ENCODE data around the gene ANKRD23. TPM values are rescaled to one million over a fixed set of nuclear protein-coding genes. Genes with fewer than 3 reads are reported as not detected.

Gene ANKRD23
- total and polyA plus RNA-seq, 8 donors, result 3.0 to 10.5 (median 5.7) TPM

GRCh38 chr2:96872591-96873349 is 28.9 kb upstream of the ANKRD23 start:
- Histone ChIP-seq H3K9me3 (no peaks in the 10 kb centered on the region), H3K4me1 (peaks cover 11 to 58% of the 10 kb centered on the region in 2 donors), H3K4me3 (no peak overlapping the region), H3K27me3 (peaks cover 0 to 80% of the 10 kb centered on the region in 2 donors), H3K27ac (peak overlapping the region in 1 of 2 donors; percentile 55), H3K36me3 (no peaks in the 10 kb centered on the region)
- intact Hi-C loops (cut with DNase I), result no loop called here
- peak in 1 of 4 donors; percentile 26 for DNase-seq
- no peak for ATAC-seq
- TF ChIP-seq CTCF (IDR thresholded peaks at IDR 0.05), result no peak

GRCh38 chr2:96870626-96871255 is 26.9 kb upstream of the ANKRD23 start:
- Histone ChIP-seq H3K4me1 (peaks cover 19 to 78% of the 10 kb centered on the region in 2 donors), H3K27me3 (peaks cover 0 to 93% of the 10 kb centered on the region in 2 donors), H3K4me3 (peak overlapping the region; percentile 88 to 96), H3K36me3 (peaks cover 0 to 2% of the 10 kb centered on the region in 2 donors), H3K9me3 (no peaks in the 10 kb centered on the region), H3K27ac (peak overlapping the region; percentile 89 to 95)
- ATAC-seq (peak; percentile 43), DNase-seq (peak in 1 of 4 donors; percentile 81)
- intact Hi-C loops (cut with DNase I), result no loop called here
- no peak for TF ChIP-seq CTCF (IDR thresholded peaks at IDR 0.05)

- TF ChIP-seq CTCF (IDR thresholded peaks at IDR 0.05), result no peak
Measured at GRCh38 chr2:96869822-96870625, 26.2 kb upstream of the ANKRD23 start, which contains the start of gene SEMA4C. SEMA4C (minus strand) TSS chr2:96870080; CDS start chr2:96867886, 2,194 bp downstream.

GRCh38 chr2:96869281-96869821 is 25.5 kb upstream of the ANKRD23 start:
- peaks cover 0 to 16% of the 10 kb centered on the region in 2 donors for H3K36me3 ChIP-seq
- peak overlapping the region; percentile 89 to 95 for H3K27ac ChIP-seq
- H3K4me3 ChIP-seq, result peak overlapping the region; percentile 88 to 96
- peak; percentile 52 for ATAC-seq
- peak; percentile 76 to 90 (median 82) for DNase-seq
- peaks cover 0 to 83% of the 10 kb centered on the region in 2 donors for H3K27me3 ChIP-seq
- intact Hi-C loops (cut with DNase I), result no loop called here
- H3K9me3 ChIP-seq, result no peaks in the 10 kb centered on the region
- H3K4me1 ChIP-seq, result peaks cover 19 to 73% of the 10 kb centered on the region in 2 donors
- TF ChIP-seq CTCF (IDR thresholded peaks at IDR 0.05), result peak in 1 of 2 donors; percentile 1

More at GRCh38 chr2:96869822-96870625, 26.2 kb upstream of the ANKRD23 start, which contains the start of gene SEMA4C:
- H3K4me3 ChIP-seq, result peak within 1 kb of the TSS; percentile 88 to 96
- peak in 2 of 4 donors; percentile 71 to 86 for DNase-seq
- no peaks in the 10 kb centered on the region for H3K9me3 ChIP-seq
- peaks cover 19 to 76% of the 10 kb centered on the region in 2 donors for H3K4me1 ChIP-seq
- H3K27ac ChIP-seq, result peak within 1 kb of the TSS; percentile 89 to 95
- peaks cover 0 to 90% of the 10 kb centered on the region in 2 donors for H3K27me3 ChIP-seq
- peaks cover 0 to 9% of the 10 kb centered on the region in 2 donors for H3K36me3 ChIP-seq
- intact Hi-C loops (cut with DNase I), result no loop called here
- peak; percentile 60 for ATAC-seq
